ENCODE measurements around the gene FBXL16. TPM values are rescaled to one million over a fixed set of nuclear protein-coding genes. Genes with fewer than 3 reads are reported as not detected.

FBXL16 gene
- polyA plus RNA-seq, 2 of the 4 experiments (the other 2 are of a cell fraction), result 0.53 to 1.2 TPM

GRCh38 chr16:717450-718245 is 12.0 kb upstream of the FBXL16 start (continued):
- TF ChIP-seq CBX8 (IDR thresholded peaks at IDR 0.05) (no peak), CHD2 (IDR thresholded peaks at IDR 0.05; ENCODE audit: low read length, partially characterized antibody) (no peak), EHMT2 (IDR thresholded peaks at IDR 0.05; ENCODE audit: low read depth) (no peak), SMC3 (IDR thresholded peaks at IDR 0.05) (no peak), RNF2 (IDR thresholded peaks at IDR 0.05; ENCODE audit: borderline replicate concordance, low read depth) (no peak)

GRCh38 chr16:716768-717325 is 11.2 kb upstream of the FBXL16 start:
- ChIA-PET POLR2A (interaction anchor here (2.4 kb wide), 2 partner anchors 8 to 11 kb away, joined by 12 to 23 read pairs; partner anchors contain the start of gene CCDC78), CTCF (interaction anchor here (1.3 to 25.1 kb wide), 7 partner anchors 10 to 69 kb away, joined by 5 to 656 read pairs (median 11); partner anchors contain the start of genes ANTKMT, CCDC78, CHTF18 and CIAO3)
- peak overlapping the region; percentile 64 for H3K4me3 ChIP-seq
- DNase-seq (ENCODE audit: low read depth in 1 of 2, low spot score in 1 of 2) (no peak), ATAC-seq (no peak), FAIRE-seq (no peak)
- no peak for TF ChIP-seq HES2 (IDR thresholded peaks at IDR 0.05)
- TF ChIP-seq BHLHE40 (IDR thresholded peaks at IDR 0.05; ENCODE audit: low read depth, low read length), result no peak
- no peak for TF ChIP-seq RFX5 (IDR thresholded peaks at IDR 0.05)
- no peak for TF ChIP-seq PBX3 (IDR thresholded peaks at IDR 0.05)
- TF ChIP-seq RCOR1 (IDR thresholded peaks at IDR 0.05; ENCODE audit: low read depth, low read length), result no peak
- no peak for TF ChIP-seq ZFP36 (IDR thresholded peaks at IDR 0.05; ENCODE audit: borderline replicate concordance, partially characterized antibody)
- no peak for TF ChIP-seq HMGXB4 (CRISPR knock-in tag; IDR thresholded peaks at IDR 0.05; ENCODE audit: borderline replicate concordance)
- no peak for TF ChIP-seq RAD21 (conservative IDR thresholded peaks at IDR 0.05 in 1 of 2, IDR thresholded peaks at IDR 0.05 in 1 of 2)
- TF ChIP-seq TP53 (CRISPR knock-in tag; IDR thresholded peaks at IDR 0.05), result no peak
- TF ChIP-seq NR3C1 (IDR thresholded peaks at IDR 0.05), result no peak
- no peak for TF ChIP-seq PHF8 (IDR thresholded peaks at IDR 0.05; ENCODE audit: borderline replicate concordance, low read depth)
- no peak for TF ChIP-seq RARB (CRISPR knock-in tag; IDR thresholded peaks at IDR 0.05)
- no peak for TF ChIP-seq HEYL (CRISPR knock-in tag; IDR thresholded peaks at IDR 0.05)
- TF ChIP-seq CEBPB (IDR thresholded peaks at IDR 0.05), result no peak
- TF ChIP-seq MYC (IDR thresholded peaks at IDR 0.05; ENCODE audit: borderline replicate concordance, low read length), result no peak
- peak overlapping the region; percentile 94 for H3K4me2 ChIP-seq
- peak overlapping the region; percentile 80 to 99; a peak in 5 of 6 replicates for H3K27ac ChIP-seq
- WGBS (ENCODE audit: missing lambda C conversion rate), result 94% methylated on average over 6 of the region's 29 CpGs
- H3K4me1 ChIP-seq, result peaks cover 71% of the 10 kb centered on the region
- H3K9me3 ChIP-seq, result no peaks in the 10 kb centered on the region

GRCh38 chr16:716200-716568 is 10.6 kb upstream of the FBXL16 start:
- peak overlapping the region; percentile 94 for H3K4me2 ChIP-seq
- ATAC-seq, result no peak
- peak overlapping the region; percentile 80 to 99 for H3K27ac ChIP-seq
- H3K4me3 ChIP-seq, result peak overlapping the region; percentile 64
- 2% methylated on average over 12 of the region's 12 CpGs for WGBS (ENCODE audit: missing lambda C conversion rate)
- H3K9me3 ChIP-seq, result no peaks in the 10 kb centered on the region
- ChIA-PET POLR2A (interaction anchor here (0.6 to 2.4 kb wide), 4 partner anchors 8 to 365 kb away, joined by 5 to 23 read pairs (median 9); partner anchors contain the start of genes CCDC78, CHTF18 and RPUSD1), CTCF (interaction anchor here (0.7 to 25.1 kb wide), 13 partner anchors 9 to 342 kb away, joined by 3 to 656 read pairs (median 5); partner anchors contain the start of genes ANTKMT, CCDC78, CHTF18 and CIAO3)
- no peak for TF ChIP-seq HEYL (CRISPR knock-in tag; IDR thresholded peaks at IDR 0.05)
- TF ChIP-seq CBX8 (IDR thresholded peaks at IDR 0.05), result no peak
- TF ChIP-seq RNF2 (IDR thresholded peaks at IDR 0.05; ENCODE audit: borderline replicate concordance, low read depth), result no peak
- peak; percentile 24; the same call in 1 of the 3 replicates for TF ChIP-seq BCL3 (IDR thresholded peaks at IDR 0.05)
- no peak for TF ChIP-seq POLR2AphosphoS2 (conservative IDR thresholded peaks at IDR 0.05; ENCODE audit: low read length)
- no peak for TF ChIP-seq ELK1 (IDR thresholded peaks at IDR 0.05; ENCODE audit: low read depth, low read length)
- TF ChIP-seq EHMT2 (IDR thresholded peaks at IDR 0.05; ENCODE audit: low read depth), result no peak
- TF ChIP-seq RARB (CRISPR knock-in tag; IDR thresholded peaks at IDR 0.05), result peak; percentile 74; the same call in 1 of the 2 replicates
- no peak for FAIRE-seq
- H3K4me1 ChIP-seq, result peaks cover 74% of the 10 kb centered on the region
- DNase-seq (ENCODE audit: low read depth in 1 of 2, low spot score in 1 of 2), result peak in 1 of 2 experiments; percentile 77

Measured in A549 (cell line).